Measurements from ENCODE around the gene PSMF1.
A peak's percentile ranks its signal among the peaks of the same experiment; 100 is the strongest.

The PSMF1 gene

GRCh38 chr20:1118336-1119127 is at the start of gene PSMF1:
Gene PSMF1, plus strand, starts transcription at chr20:1118602. Its CDS starts 172 bp downstream, at chr20:1118774.
- peak; percentile 96 for DNase-seq

- no peak for DNase-seq
These were observed 46.1 kb upstream of the PSMF1 start for GRCh38 chr20:1072258-1072657.

- no peak for DNase-seq
These were observed 42.8 kb upstream of the PSMF1 start for GRCh38 chr20:1075616-1076015.

GRCh38 chr20:1081891-1082290 is 36.5 kb upstream of the PSMF1 start:
- no peak for DNase-seq

GRCh38 chr20:1083431-1084080 is 34.8 kb upstream of the PSMF1 start:
- peak; percentile 8 for DNase-seq

GRCh38 chr20:1085492-1086276 is 32.7 kb upstream of the PSMF1 start:
- DNase-seq: no peak

- DNase-seq: no peak
These were observed 31.9 kb upstream of the PSMF1 start for GRCh38 chr20:1086277-1087213.

GRCh38 chr20:1087311-1087905 is 31.0 kb upstream of the PSMF1 start:
- DNase-seq: peak; percentile 43

GRCh38 chr20:1094751-1095150 is 23.7 kb upstream of the PSMF1 start:
- DNase-seq: no peak

GRCh38 chr20:1101533-1101932 is 16.9 kb upstream of the PSMF1 start:
- no peak for DNase-seq

- no peak for DNase-seq
These were observed 16.4 kb upstream of the PSMF1 start for GRCh38 chr20:1102016-1102415.

GRCh38 chr20:1103751-1104150 is 14.7 kb upstream of the PSMF1 start:
- DNase-seq: no peak

GRCh38 chr20:1105599-1106194 is 12.7 kb upstream of the PSMF1 start:
- no peak for DNase-seq

- no peak for DNase-seq
These were observed 11.2 kb upstream of the PSMF1 start for GRCh38 chr20:1107176-1107575.

GRCh38 chr20:1108437-1108920 is 9.9 kb upstream of the PSMF1 start:
- peak; percentile 74 for DNase-seq

- no peak for DNase-seq
These were observed 5.5 kb upstream of the PSMF1 start for GRCh38 chr20:1112908-1113307.

GRCh38 chr20:1118004-1118335 is 432 bp upstream of the PSMF1 start:
- no peak for DNase-seq

GRCh38 chr20:1119128-1119505 is 715 bp downstream of the PSMF1 start:
- peak; percentile 15 for DNase-seq

- DNase-seq: no peak
These were observed 1.1 kb downstream of the PSMF1 start for GRCh38 chr20:1119524-1119923.

- no peak for DNase-seq
These were observed 3.0 kb downstream of the PSMF1 start for GRCh38 chr20:1121429-1121828.
